NCI-H2029 treated with DMSO at 0.1 percent for 48 hours (cell line): Measurements from ENCODE around the gene OBSCN.

Experiments used
- DNase-seq: peaks from one replicate; lab custom pipeline; 2025; lab: John Stamatoyannopoulos, UW

Gene OBSCN

DNA sequence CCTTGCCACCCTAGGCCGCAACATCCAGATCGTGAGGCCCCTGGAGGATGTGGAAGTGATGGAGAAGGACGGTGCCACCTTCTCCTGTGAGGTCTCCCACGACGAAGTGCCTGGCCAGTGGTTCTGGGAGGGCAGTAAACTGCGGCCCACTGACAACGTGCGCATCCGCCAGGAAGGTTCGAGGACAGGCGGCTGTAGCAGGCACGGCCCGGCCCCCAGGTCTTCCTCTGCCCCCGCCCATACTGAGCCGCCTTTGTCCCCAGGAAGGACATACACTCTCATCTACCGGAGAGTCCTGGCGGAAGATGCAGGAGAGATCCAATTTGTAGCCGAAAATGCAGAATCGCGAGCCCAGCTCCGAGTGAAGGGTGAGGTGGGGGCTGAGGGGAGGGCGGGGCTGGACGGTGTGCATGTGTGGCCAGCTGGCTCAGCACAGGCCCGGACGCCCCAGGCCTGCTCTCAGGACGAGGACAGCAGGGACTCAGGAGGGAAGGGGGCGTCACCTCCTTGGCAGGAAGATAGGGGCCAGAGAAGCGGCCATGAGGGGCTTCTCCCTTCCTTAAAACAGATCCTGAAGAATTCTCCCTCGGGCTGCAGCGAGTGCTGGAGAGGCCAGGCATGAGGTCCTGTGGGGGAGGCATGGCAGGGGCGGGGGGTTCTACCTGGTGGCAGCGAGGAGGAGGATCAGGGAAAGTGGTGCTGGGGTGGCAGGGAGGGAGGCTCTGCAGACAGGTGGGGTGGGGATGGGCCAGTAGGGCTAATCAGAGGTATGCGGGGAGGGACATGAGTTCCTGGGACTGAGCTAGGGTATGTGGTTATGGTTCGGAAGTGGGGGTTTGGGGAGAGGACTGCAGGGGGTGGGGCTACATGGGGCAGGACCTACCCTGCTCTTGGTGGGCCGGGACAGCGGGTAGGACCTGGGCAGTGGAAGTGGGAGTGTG lies 69.9 kb downstream of the OBSCN start:
- no peak for DNase-seq

DNA sequence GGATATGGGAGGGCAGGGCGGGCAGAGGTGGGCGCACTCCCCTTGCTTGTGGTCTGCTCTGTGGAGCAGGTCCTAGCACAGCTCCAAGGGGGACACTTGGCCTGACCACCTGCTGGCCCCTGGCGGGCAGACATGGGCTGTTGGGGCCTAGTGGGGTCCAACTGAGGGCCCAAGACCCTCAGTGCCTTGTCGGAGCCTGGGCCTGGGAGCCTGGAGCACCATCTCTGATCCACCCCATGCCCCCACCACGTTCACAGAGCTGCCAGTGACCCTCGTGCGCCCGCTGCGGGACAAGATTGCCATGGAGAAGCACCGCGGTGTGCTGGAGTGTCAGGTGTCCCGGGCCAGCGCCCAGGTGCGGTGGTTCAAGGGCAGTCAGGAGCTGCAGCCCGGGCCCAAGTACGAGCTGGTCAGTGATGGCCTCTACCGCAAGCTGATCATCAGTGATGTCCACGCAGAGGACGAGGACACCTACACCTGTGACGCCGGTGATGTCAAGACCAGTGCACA lies 70.6 kb downstream of the OBSCN start:
- no peak for DNase-seq

DNA sequence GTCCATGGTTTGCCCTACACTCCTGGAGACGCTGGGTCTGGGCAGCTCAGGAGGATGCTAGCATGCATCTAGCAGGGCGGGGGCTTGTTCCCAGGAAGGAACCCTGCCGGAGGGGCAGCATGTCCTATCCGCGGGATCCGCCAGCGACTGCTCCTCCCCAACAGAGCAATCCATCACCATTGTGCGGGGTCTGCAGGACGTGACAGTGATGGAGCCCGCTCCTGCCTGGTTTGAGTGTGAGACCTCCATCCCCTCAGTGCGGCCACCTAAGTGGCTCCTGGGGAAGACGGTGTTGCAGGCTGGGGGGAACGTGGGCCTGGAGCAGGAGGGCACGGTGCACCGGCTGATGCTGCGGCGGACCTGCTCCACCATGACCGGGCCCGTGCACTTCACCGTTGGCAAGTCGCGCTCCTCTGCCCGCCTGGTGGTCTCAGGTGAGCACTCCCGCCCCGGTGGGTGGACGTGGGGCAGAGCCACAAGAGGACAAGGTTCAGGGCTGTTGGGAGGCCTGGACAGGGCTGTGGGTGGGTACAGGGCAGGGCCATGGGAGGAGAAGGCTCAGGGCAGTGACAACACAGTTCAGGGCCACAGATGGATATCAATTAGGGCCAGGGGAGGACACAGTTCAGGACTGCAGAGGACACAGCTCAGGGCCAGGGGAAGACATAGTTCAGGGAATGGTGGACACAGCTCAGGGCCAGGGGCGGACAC lies 71.3 kb downstream of the OBSCN start:
- DNase-seq = no peak

DNA sequence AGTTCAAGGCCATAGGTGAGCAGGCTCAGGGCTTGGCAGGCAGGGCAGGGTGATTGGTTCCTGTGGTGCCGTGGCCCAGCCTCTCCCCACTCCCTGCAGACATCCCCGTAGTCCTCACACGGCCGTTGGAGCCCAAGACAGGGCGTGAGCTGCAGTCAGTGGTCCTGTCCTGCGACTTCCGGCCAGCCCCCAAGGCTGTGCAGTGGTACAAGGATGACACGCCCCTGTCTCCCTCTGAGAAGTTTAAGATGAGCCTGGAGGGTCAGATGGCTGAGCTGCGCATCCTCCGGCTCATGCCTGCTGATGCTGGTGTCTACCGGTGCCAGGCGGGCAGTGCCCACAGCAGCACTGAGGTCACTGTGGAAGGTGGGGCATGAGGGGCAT lies 71.9 kb downstream of the OBSCN start:
- DNase-seq = no peak

DNA sequence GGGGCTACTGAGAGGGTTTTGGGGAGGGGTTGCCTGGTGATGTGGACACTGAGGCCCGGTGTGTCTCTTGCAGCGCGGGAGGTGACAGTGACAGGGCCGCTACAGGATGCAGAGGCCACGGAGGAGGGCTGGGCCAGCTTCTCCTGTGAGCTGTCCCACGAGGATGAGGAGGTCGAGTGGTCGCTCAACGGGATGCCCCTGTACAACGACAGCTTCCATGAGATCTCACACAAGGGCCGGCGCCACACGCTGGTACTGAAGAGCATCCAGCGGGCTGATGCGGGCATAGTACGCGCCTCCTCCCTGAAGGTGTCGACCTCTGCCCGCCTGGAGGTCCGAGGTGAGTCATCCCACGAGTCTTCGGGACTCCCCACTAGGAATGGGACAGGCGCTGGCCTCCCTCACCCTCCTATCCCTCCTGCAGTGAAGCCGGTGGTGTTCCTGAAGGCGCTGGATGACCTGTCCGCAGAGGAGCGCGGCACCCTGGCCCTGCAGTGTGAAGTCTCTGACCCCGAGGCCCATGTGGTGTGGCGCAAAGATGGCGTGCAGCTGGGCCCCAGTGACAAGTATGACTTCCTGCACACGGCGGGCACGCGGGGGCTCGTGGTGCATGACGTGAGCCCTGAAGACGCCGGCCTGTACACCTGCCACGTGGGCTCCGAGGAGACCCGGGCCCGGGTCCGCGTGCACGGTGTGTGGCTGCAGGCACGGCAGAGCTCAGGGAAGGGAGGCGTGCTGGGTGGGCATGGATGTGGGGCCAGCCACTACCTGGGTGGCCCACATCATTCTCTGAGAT lies 72.5 kb downstream of the OBSCN start:
- no peak for DNase-seq

DNA sequence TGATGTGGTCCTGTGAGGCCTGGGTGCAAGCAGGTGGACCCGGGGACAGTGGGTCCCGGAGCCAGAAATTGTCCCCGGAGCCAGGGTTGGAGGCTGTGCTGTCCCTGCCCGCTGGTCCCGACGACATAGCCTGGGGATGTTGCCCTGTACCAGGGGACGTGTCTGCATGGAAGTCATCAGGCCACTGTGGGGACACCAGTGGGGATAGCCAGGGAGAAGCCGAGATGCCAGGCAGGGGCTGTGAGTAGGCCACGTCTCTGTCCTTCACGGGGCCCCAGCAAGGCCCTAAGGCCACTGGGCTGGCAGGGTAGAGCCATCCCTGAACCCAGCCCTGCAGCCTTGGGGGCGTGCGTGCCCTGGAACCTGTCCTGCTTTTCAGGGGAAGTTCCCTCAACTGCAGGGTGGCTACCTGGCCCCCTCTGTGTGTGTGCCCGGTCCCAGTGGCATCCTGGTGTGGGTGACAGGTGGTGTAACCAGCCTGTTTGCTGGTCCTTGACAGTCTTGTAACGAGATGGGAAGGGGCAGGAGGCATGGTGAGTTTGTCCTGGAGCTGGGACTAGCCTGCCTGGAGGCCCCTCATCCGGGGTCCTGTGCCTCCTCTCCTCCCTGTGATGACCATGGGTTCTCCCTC lies 73.2 kb downstream of the OBSCN start:
- no peak for DNase-seq

DNA sequence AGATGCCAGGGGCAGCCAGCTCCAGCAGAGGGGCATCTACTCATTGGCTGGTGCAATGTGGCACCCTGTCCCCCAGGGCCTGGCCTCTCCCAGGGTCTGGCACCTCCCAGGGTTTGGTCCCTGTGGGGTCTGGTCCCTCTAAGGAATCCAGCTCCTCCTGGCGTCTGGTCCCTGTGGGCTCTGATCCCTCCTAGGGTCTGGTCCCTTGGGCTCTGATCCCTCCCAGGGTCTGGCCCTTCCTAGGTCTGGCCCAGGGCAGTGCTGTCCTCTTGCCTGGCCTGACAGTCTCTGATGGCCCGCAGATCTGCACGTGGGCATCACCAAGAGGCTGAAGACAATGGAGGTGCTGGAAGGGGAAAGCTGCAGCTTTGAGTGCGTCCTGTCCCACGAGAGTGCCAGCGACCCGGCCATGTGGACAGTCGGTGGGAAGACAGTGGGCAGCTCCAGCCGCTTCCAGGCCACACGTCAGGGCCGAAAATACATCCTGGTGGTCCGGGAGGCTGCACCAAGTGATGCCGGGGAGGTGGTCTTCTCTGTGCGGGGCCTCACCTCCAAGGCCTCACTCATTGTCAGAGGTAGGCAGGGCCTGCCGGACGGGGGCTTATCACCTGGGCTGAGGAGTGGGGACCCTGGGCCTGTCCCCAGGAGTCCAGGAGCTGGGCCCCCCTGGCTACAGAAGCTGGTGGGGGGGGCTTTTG lies 73.9 kb downstream of the OBSCN start:
- no peak for DNase-seq

DNA sequence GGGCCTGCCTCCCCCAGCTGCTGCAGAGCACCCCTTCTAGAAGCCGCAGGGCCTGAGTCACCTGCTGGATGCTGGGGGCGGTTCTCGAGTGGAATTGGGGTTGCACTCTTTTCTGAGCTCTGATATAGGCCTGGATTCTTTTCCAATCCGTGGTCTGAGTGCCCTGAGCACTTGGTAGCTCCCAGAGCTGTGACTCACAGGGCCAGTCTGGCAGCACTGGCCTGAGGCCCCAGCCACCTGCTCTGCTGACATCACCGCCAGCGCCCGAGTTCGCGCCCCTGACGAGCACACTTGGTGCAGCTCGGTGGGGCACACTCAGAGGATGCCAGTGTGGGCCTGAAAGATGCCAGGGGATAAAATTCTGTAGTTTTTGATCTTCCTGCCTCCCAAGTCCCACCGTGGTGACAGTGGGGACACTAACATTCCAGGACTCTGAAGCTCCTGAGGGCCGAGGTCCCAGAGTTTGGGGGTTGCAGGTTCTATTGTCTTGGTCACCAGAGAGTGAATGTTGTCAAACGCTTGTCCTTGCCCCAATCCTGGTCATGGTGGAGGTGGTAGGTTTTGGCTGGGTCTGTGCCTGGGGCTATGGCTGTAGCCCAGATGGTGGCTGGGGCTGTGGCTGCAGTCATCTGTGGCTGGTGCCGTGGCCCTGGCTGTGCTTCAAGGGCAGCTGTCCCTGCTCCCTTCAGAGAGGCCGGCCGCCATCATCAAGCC lies 74.6 kb downstream of the OBSCN start:
- no peak for DNase-seq

DNA sequence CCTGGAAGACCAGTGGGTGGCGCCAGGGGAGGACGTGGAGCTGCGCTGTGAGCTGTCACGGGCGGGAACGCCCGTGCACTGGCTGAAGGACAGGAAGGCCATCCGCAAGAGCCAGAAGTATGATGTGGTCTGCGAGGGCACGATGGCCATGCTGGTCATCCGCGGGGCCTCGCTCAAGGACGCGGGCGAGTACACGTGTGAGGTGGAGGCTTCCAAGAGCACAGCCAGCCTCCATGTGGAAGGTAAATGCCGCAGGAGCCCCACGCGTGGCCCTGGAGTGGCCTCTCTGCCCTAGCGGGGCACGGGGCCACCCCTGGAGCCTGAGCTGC lies 75.2 kb downstream of the OBSCN start:
- no peak for DNase-seq

DNA sequence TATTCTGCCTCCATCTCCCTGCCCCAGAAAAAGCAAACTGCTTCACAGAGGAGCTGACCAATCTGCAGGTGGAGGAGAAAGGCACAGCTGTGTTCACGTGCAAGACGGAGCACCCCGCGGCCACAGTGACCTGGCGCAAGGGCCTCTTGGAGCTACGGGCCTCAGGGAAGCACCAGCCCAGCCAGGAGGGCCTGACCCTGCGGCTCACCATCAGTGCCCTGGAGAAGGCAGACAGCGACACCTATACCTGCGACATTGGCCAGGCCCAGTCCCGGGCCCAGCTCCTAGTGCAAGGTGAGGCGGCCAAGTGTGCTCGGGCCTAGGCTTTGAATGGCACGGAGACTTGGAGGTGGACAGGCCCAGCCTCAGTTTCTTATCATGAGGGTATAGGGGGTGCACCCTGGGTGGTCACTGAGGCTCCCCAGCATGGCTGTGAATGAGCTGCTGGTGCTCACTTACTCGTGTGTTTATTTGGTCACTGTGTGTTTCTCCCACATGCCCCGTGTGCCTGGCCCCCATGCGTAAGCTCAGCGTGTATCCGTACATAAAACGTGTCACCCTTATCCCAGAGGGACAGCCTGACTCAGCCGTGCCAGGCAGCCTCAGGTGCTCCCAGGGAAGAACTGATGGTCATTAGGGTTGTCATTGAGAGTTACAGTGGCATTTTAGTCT lies 75.8 kb downstream of the OBSCN start:
- DNase-seq = no peak

DNA sequence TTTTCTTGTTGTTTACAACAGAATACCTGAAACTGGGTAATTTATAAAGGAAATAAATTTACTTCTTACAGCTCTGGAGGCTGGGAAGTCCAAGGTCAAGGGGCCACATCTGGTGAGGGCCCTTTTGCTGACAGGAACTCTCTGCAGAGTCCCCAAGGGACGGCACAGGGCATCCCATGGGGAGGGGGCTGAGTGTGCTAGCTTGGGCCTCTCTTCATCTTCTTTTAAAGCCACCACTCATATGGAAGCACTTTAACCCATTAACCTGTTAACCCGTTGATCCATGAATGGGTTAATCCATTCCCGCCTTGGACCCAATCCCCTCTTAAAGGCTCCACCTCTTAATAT lies 76.3 kb downstream of the OBSCN start:
- no peak for DNase-seq

DNA sequence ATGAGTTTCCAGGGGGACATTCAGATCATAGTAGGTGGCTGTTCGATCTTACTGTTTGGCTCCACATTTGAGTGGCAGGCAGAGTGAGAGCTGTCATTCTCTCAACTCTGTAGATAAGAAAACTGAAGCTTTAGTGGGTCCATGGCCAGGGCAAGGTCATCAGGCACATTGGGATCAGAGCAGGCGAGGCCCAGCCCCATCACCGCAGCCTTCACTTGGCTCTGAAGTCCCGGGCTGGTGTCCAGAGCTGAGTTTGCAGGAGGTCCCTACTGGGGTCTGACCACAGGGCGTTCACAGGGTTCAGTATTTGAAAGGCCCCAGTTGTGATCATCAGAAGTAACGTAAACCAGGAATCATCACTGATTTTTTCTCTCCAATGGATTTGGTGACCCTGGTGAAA lies 76.7 kb downstream of the OBSCN start:
- no peak for DNase-seq

DNA sequence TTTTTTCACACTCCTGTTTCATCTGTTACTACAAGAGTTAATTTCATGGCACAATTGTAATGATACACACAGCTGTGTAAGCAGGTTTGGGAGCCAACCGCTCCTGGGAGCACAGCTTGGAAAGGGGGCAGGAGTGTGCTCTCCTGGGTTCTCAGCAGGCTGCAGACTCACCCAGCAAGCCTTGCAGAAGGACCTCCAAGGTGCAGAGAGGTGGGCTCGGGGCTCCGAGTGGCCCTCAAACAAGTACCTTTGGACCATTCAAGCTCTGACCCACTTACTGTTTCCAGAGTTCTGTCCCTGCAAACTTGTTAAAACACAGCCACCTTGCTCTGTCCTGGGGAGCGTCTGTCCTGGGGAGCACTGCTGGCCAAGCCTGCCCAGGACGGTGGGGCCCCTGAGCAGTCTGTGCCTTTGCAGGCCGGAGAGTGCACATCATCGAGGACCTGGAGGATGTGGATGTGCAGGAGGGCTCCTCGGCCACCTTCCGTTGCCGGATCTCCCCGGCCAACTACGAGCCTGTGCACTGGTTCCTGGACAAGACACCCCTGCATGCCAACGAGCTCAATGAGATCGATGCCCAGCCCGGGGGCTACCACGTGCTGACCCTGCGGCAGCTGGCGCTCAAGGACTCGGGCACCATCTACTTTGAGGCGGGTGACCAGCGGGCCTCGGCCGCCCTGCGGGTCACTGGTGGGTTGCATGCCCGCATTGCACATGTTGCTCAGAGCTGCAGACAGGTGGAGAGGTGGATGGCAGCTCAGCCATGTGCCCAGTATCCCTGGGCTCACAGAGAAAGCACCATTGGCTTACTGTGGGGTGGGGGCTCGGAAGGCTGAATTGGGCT lies 78.0 kb downstream of the OBSCN start:
- no peak for DNase-seq

DNA sequence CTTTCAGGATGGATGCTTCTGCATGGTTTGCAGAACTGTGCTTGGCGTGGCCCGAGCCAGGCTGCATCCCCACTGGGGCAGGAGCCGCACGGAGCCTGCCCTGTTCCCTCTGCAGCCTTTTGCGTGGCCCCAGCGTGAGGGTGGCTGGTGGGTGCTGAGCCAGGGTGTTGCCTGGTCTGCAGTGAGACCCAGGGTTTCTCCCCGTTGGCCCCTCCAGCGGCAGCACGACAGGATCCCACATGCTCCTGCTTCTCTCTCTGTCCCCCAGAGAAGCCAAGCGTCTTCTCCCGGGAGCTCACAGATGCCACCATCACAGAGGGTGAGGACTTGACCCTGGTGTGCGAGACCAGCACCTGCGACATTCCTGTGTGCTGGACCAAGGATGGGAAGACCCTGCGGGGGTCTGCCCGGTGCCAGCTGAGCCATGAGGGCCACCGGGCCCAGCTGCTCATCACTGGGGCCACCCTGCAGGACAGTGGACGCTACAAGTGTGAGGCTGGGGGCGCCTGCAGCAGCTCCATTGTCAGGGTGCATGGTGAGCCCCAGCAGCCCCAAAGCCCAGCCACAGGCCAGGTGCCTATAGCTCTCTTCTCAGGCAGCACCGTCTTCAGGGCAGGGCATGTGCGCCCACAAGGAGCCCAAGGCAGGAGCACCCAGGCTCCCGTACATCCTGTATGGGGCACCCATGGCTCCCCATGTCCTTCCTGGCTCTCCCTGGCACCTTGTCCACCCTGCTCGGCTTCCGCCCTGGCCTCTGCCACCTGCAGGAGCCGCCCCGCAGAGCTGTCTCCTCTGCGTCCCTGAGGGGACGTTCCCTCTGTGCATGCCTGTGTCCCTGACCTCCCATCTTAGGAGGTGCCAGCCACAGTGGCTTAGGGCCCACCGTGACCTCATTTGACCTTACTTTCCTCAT lies 78.9 kb downstream of the OBSCN start:
- no peak for DNase-seq

DNA sequence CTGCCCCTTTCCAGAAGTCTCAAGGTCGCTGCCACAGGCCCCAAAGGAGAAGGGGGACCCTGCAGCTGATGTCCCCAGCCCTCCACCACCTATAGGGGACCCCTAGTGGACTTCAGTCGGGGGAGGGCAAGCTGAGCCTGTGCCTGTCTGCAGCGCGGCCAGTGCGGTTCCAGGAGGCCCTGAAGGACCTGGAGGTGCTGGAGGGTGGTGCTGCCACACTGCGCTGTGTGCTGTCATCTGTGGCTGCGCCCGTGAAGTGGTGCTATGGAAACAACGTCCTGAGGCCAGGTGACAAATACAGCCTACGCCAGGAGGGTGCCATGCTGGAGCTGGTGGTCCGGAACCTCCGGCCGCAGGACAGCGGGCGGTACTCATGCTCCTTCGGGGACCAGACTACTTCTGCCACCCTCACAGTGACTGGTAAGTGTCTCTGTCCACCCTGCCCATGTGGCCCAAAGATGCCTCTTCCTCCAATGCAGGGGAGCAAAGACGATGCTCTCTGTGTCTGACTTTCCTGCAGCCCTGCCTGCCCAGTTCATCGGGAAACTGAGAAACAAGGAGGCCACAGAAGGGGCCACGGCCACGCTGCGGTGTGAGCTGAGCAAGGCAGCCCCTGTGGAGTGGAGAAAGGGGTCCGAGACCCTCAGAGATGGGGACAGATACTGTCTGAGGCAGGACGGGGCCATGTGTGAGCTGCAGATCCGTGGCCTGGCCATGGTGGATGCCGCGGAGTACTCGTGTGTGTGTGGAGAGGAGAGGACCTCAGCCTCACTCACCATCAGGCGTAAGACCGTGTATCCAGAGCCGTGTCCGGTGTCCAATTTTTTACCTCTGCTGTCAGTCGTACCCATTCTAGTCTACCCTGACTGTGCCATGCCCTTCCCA lies 79.9 kb downstream of the OBSCN start:
- DNase-seq = no peak

DNA sequence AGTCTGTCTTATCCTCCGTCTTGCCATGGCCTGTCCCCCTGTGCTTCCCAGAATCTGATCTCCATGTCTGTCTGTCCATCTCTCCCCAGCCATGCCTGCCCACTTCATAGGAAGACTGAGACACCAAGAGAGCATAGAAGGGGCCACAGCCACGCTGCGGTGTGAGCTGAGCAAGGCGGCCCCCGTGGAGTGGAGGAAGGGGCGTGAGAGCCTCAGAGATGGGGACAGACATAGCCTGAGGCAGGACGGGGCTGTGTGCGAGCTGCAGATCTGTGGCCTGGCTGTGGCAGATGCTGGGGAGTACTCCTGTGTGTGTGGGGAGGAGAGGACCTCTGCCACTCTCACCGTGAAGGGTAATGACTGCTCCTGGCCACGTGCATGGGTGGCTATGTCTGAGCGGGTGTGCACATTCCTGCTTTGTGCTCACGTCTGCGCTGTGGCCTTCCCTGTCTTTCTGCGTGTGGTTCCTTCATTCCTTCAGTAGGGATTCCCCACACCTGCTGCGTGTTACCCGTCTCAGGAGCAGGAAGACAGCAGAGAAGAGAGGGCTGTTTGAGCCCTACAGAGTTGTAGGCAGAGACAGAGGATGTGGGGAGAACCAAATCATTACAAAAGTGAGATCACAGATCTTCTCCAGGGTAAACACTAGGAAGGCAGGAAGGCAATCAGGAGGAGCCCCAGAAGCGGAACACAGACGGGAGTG lies 80.8 kb downstream of the OBSCN start:
- no peak for DNase-seq
